HEK293 (cell line): Measurements from ENCODE around the gene IQCH.

Experiments
- CTCF ChIA-PET: fragments of 350-600 bp; formaldehyde crosslinking; extraction: SDS; loops from one replicate; lab custom pipeline; 2021; ENCODE audit warnings: antibody characterized with exemption; lab: Yijun Ruan, JAX
- POLR2A ChIA-PET: fragments of 300-600 bp; formaldehyde crosslinking; extraction: SDS; loops from one replicate; lab custom pipeline; 2020; ENCODE audit warnings: antibody characterized with exemption, inconsistent platforms; lab: Yijun Ruan, JAX
- H3K27ac ChIP-seq: fragments of 200-500 bp; sonication (Bioruptor generic); 2 replicates; pipeline ENCODE4 v1.5.1; 2014; ENCODE audit warnings: low read depth, low read length, control low read depth, inconsistent platforms; ENCODE audit errors: extremely low read depth
- H3K36me3 ChIP-seq, 2 experiments: fragments of 200-500 bp in 1 of 2; sonication (Bioruptor generic) in 1 of 2; 1 replicate in 1 of 2; 2 replicates in 1 of 2; pipeline ENCODE4 v1.5.1; 2014 to 2017; ENCODE audit warnings: inconsistent platforms in 2 of 2, low read length in 2 of 2; ENCODE audit not compliant: control insufficient read depth in 2 of 2, insufficient read depth in 1 of 2
- H3K4me1 ChIP-seq: fragments of 200-500 bp; sonication (Bioruptor generic); 2 replicates; pipeline ENCODE4 v1.5.1; 2014; ENCODE audit warnings: mild to moderate bottlenecking, low read length, inconsistent platforms; ENCODE audit not compliant: control insufficient read depth, insufficient read depth
- H3K4me3 ChIP-seq: 2 replicates; pipeline ENCODE4 v1.5.1; 2011; ENCODE audit warnings: low read depth, mild to moderate bottlenecking, control low read depth, low read length, moderate library complexity
- H3K9me3 ChIP-seq: fragments of 200-500 bp; sonication (Bioruptor generic); 2 replicates; pipeline ENCODE4 v1.5.1; 2014; ENCODE audit warnings: low read depth, low read length, inconsistent platforms; ENCODE audit not compliant: control insufficient read depth, insufficient read depth
- ATF2 ChIP-seq: fragments of 450-650 bp; formaldehyde crosslinking; IDR thresholded peaks from 2 replicates; pipeline ENCODE4 v1.5.1; 2016; ENCODE audit warnings: missing biosample characterization, missing genetic modification characterization, low read depth
- FEZF1 ChIP-seq: fragments of 450-650 bp; formaldehyde crosslinking; IDR thresholded peaks from 2 replicates; pipeline ENCODE4 v1.5.1; 2016; ENCODE audit warnings: missing biosample characterization, missing genetic modification characterization
- HOXA7 ChIP-seq: sonication (generic); formaldehyde crosslinking; IDR thresholded peaks from 2 replicates; pipeline ENCODE4 v1.8.1; 2022; ENCODE audit warnings: missing genetic modification reagents, borderline replicate concordance
- KLF9 ChIP-seq: fragments of 450-650 bp; formaldehyde crosslinking; IDR thresholded peaks from 2 replicates; pipeline ENCODE4 v1.5.1; 2016; ENCODE audit warnings: missing biosample characterization, missing genetic modification characterization, low read depth
- PRDM1 ChIP-seq: fragments of 450-650 bp; formaldehyde crosslinking; IDR thresholded peaks from 2 replicates; pipeline ENCODE4; 2016; ENCODE audit warnings: missing biosample characterization, missing genetic modification characterization
- PRDM10 ChIP-seq: fragments of 450-650 bp; formaldehyde crosslinking; IDR thresholded peaks from 2 replicates; pipeline ENCODE4 v1.5.1; 2016; ENCODE audit warnings: missing biosample characterization, missing genetic modification characterization
- SP2 ChIP-seq: fragments of 450-650 bp; formaldehyde crosslinking; IDR thresholded peaks from 2 replicates; pipeline ENCODE4 v1.5.1; 2016; ENCODE audit warnings: missing biosample characterization, missing genetic modification characterization
- SP3 ChIP-seq: fragments of 450-650 bp; formaldehyde crosslinking; IDR thresholded peaks from 2 replicates; pipeline ENCODE4 v1.5.1; 2016; ENCODE audit warnings: missing biosample characterization, missing genetic modification characterization
- WT1 ChIP-seq: fragments of 450-650 bp; formaldehyde crosslinking; IDR thresholded peaks from 2 replicates; pipeline ENCODE4 v1.5.1; 2016; ENCODE audit warnings: missing biosample characterization, missing genetic modification characterization
- ZBTB17 ChIP-seq: fragments of 450-650 bp; formaldehyde crosslinking; IDR thresholded peaks from 2 replicates; pipeline ENCODE4 v1.5.1; 2016; ENCODE audit warnings: missing biosample characterization, missing genetic modification characterization
- ZBTB49 ChIP-seq: fragments of 450-650 bp; formaldehyde crosslinking; IDR thresholded peaks from 2 replicates; pipeline ENCODE4 v1.5.1; 2016; ENCODE audit warnings: missing biosample characterization, missing genetic modification characterization, low read depth
- ZBTB8A ChIP-seq: fragments of 450-650 bp; formaldehyde crosslinking; IDR thresholded peaks from 2 replicates; pipeline ENCODE4 v1.5.1; 2016; ENCODE audit warnings: missing biosample characterization, missing genetic modification characterization
- ZNF132 ChIP-seq: fragments of 450-650 bp; formaldehyde crosslinking; IDR thresholded peaks from 2 replicates; pipeline ENCODE4 v1.5.1; 2017; ENCODE audit warnings: missing biosample characterization, missing genetic modification characterization, borderline replicate concordance
- ZNF133 ChIP-seq: fragments of 450-650 bp; formaldehyde crosslinking; IDR thresholded peaks from 2 replicates; pipeline ENCODE4 v1.5.1; 2016; ENCODE audit warnings: missing biosample characterization, missing genetic modification characterization
- ZNF155 ChIP-seq: fragments of 450-650 bp; formaldehyde crosslinking; IDR thresholded peaks from 2 replicates; pipeline ENCODE4 v1.5.1; 2016; ENCODE audit warnings: missing biosample characterization, missing genetic modification characterization
- ZNF174 ChIP-seq: fragments of 450-650 bp; formaldehyde crosslinking; IDR thresholded peaks from 2 replicates; pipeline ENCODE4 v1.5.0; 2017; ENCODE audit warnings: missing biosample characterization, mild to moderate bottlenecking, missing genetic modification characterization
- ZNF211 ChIP-seq: fragments of 450-650 bp; formaldehyde crosslinking; IDR thresholded peaks from 2 replicates; pipeline ENCODE4 v1.5.1; 2016; ENCODE audit warnings: low read depth, missing biosample characterization, missing genetic modification characterization
- ZNF335 ChIP-seq: fragments of 450-650 bp; formaldehyde crosslinking; conservative IDR thresholded peaks from 2 replicates; pipeline ENCODE4 v1.5.1; 2016; ENCODE audit warnings: missing biosample characterization, missing genetic modification characterization
- ZNF350 ChIP-seq: fragments of 450-650 bp; formaldehyde crosslinking; IDR thresholded peaks from 2 replicates; pipeline ENCODE4 v1.5.0; 2017; ENCODE audit warnings: missing biosample characterization, mild to moderate bottlenecking, missing genetic modification characterization
- ZNF366 ChIP-seq: fragments of 450-650 bp; formaldehyde crosslinking; conservative IDR thresholded peaks from 2 replicates; pipeline ENCODE4 v1.5.1; 2016; ENCODE audit warnings: missing biosample characterization, missing genetic modification characterization
- ZNF514 ChIP-seq: fragments of 450-650 bp; formaldehyde crosslinking; IDR thresholded peaks from 2 replicates; pipeline ENCODE4 v1.5.1; 2016; ENCODE audit warnings: missing biosample characterization, missing genetic modification characterization
- ZNF555 ChIP-seq: fragments of 450-650 bp; formaldehyde crosslinking; conservative IDR thresholded peaks from 2 replicates; pipeline ENCODE4 v1.5.1; 2017; ENCODE audit warnings: missing biosample characterization, mild to moderate bottlenecking, missing genetic modification characterization, inconsistent platforms
- ZNF658 ChIP-seq: fragments of 450-650 bp; formaldehyde crosslinking; IDR thresholded peaks from 2 replicates; pipeline ENCODE4; 2016; ENCODE audit warnings: missing biosample characterization, missing genetic modification characterization
- ZNF677 ChIP-seq: fragments of 450-650 bp; IDR thresholded peaks from 2 replicates; pipeline ENCODE4 v1.5.0; 2018; ENCODE audit warnings: missing biosample characterization, mild to moderate bottlenecking, missing genetic modification characterization, moderate library complexity
- ZNF776 ChIP-seq: fragments of 450-650 bp; formaldehyde crosslinking; IDR thresholded peaks from 2 replicates; pipeline ENCODE4 v1.5.0; 2017; ENCODE audit warnings: missing biosample characterization, missing genetic modification characterization, borderline replicate concordance
- TF ChIP-seq, protein P1 (sequence below): fragments of 450-650 bp; IDR thresholded peaks from 2 replicates; pipeline ENCODE4 v1.5.1; 2018; ENCODE audit warnings: missing biosample characterization, missing genetic modification characterization
- TF ChIP-seq, protein P2 (sequence below): fragments of 450-650 bp; IDR thresholded peaks from 2 replicates; pipeline ENCODE4 v1.5.1; 2018; ENCODE audit warnings: missing biosample characterization, mild to moderate bottlenecking, missing genetic modification characterization

Gene IQCH

DNA sequence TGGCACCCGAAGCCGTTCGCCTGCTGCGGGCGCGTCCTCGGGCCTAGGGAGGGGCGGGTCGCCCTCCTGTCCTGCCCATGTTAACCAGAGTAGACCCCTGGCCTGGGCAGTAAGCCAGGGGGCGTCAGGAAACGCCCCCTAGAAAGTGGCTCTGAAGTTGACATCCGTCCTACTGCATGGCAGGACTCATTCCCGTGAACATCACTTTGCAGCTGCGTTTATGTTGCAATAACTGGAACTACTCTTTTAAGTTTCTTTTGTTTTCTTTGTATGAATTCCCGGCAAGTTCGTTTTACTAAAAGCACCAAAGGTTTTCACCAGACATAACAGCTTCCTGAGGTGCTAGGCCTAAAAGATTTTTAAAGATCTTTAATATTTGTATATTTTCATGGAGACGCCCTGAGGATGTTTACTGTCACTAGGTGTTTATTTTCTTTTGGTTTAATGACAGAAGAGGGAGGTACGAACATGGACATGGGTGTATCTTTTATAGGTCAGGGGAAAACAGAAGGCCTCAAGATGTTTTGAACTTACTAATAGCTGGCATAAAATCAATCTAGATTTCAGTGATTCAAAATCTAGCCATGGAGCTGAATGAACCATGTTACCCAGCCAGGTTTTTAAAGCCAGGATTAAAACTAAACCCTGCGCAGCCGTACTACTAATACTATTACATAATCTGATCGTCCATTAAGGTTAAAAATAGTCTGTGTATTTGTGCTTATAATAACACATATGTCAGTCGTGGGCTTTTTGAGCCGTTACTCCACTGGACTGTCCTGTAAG lies 267.4 kb downstream of the IQCH start:
- Histone ChIP-seq H3K9me3 (no peaks in the 10 kb centered on the region), H3K4me3 (peak overlapping the region; percentile 61), H3K36me3 (peaks cover 0 to 8% of the 10 kb centered on the region in 2 experiments; a peak in 2 of 3 replicates), H3K4me1 (peaks cover 17% of the 10 kb centered on the region), H3K27ac (peak overlapping the region; percentile 100)
- ChIA-PET POLR2A (interaction anchor here (0.8 to 2.8 kb wide), 4 partner anchors 12 to 303 kb away, joined by 3 to 15 read pairs (median 4); partner anchors contain the start of genes MAP2K5 and SKOR1), CTCF (interaction anchor here (0.6 to 1.5 kb wide), 4 partner anchors 9 to 161 kb away, joined by 4 read pairs; no protein-coding TSS in a partner anchor)
- TF ChIP-seq PRDM10 (tag by site-specific recombination) (peak; percentile 63), WT1 (tag by site-specific recombination) (peak; percentile 86), ZNF174 (tag by site-specific recombination) (no peak), ZBTB49 (tag by site-specific recombination) (no peak), ZNF211 (no peak), PRDM1 (tag by site-specific recombination) (0 out of 2 replicates have a peak, but pooled peaks have one; percentile 24), ZBTB17 (tag by site-specific recombination) (no peak; the same call in 1 of the 2 replicates), HOXA7 (CRISPR knock-in tag) (no peak), ZBTB8A (tag by site-specific recombination) (no peak; the same call in none of the 2 replicates), ZNF366 (tag by site-specific recombination) (peak; percentile 36; the same call in 1 of the 2 replicates), ZNF776 (tag by site-specific recombination) (no peak), ZNF155 (tag by site-specific recombination) (no peak), ZNF133 (no peak), SP2 (peak; percentile 51), ATF2 (tag by site-specific recombination) (no peak), ZNF132 (no peak; the same call in 1 of the 2 replicates), FEZF1 (peak; percentile 17; the same call in 1 of the 2 replicates), KLF9 (tag by site-specific recombination) (peak; percentile 67; the same call in 1 of the 2 replicates), ZNF514 (tag by site-specific recombination) (no peak), ZNF555 (tag by site-specific recombination) (no peak), ZNF658 (tag by site-specific recombination) (no peak), ZNF350 (no peak), ZNF677 (no peak), SP3 (tag by site-specific recombination) (peak; percentile 28; the same call in 1 of the 2 replicates), ZNF335 (tag by site-specific recombination) (peak; percentile 97)
- TF ChIP-seq, protein P1, sequence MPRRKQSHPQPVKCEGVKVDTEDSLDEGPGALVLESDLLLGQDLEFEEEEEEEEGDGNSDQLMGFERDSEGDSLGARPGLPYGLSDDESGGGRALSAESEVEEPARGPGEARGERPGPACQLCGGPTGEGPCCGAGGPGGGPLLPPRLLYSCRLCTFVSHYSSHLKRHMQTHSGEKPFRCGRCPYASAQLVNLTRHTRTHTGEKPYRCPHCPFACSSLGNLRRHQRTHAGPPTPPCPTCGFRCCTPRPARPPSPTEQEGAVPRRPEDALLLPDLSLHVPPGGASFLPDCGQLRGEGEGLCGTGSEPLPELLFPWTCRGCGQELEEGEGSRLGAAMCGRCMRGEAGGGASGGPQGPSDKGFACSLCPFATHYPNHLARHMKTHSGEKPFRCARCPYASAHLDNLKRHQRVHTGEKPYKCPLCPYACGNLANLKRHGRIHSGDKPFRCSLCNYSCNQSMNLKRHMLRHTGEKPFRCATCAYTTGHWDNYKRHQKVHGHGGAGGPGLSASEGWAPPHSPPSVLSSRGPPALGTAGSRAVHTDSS (tag by site-specific recombination): 0 out of 2 replicates have a peak, but pooled peaks have one; percentile 5
- TF ChIP-seq, protein P2, sequence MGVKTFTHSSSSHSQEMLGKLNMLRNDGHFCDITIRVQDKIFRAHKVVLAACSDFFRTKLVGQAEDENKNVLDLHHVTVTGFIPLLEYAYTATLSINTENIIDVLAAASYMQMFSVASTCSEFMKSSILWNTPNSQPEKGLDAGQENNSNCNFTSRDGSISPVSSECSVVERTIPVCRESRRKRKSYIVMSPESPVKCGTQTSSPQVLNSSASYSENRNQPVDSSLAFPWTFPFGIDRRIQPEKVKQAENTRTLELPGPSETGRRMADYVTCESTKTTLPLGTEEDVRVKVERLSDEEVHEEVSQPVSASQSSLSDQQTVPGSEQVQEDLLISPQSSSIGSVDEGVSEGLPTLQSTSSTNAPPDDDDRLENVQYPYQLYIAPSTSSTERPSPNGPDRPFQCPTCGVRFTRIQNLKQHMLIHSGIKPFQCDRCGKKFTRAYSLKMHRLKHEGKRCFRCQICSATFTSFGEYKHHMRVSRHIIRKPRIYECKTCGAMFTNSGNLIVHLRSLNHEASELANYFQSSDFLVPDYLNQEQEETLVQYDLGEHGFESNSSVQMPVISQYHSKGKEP (tag by site-specific recombination): 0 out of 2 replicates have a peak, but pooled peaks have one; percentile 5
